Stimulated activated naive B cell treated with anti-CD40 and anti-IgM and Interleukin-4, amounts not matched to agents 10 μg/mL and 1 μg/mL and 100 μg/mL, for 72 hours (primary cell): ENCODE data around the gene ADCY1.

Experiments
- ATAC-seq, 2 donors: fragments of 150-1000 bp; cut with Tn5 transposase; replicated peaks; 2 replicates each; pipeline ENCODE4 v1.10.0; 2021; ENCODE audit warnings: moderate library complexity in 1 of 2
- DNase-seq: peaks from one replicate; pipeline ENCODE4 v3.0.0; 2021
- H3K27ac Mint-ChIP-seq: one replicate; pipeline ENCODE4 v1.8.0; 2022; ENCODE audit warnings: mild to moderate bottlenecking, mixed read lengths
- H3K27me3 Mint-ChIP-seq, 2 donors: one replicate each; pipeline ENCODE4 v1.8.0; 2022; ENCODE audit warnings: mixed read lengths in 2 of 2
- H3K36me3 Mint-ChIP-seq, 2 donors: one replicate each; pipeline ENCODE4 v1.8.0; 2022; ENCODE audit warnings: mixed read lengths in 2 of 2, mild to moderate bottlenecking in 1 of 2
- H3K4me1 Mint-ChIP-seq, 2 donors: one replicate each; pipeline ENCODE4 v1.8.0; 2022; ENCODE audit warnings: mixed read lengths in 2 of 2, mild to moderate bottlenecking in 1 of 2
- H3K4me3 Mint-ChIP-seq, 2 donors: one replicate each; pipeline ENCODE4 v1.8.0; 2022; ENCODE audit warnings: mild to moderate bottlenecking in 2 of 2, mixed read lengths in 2 of 2, moderate library complexity in 1 of 2
- H3K9me3 Mint-ChIP-seq, 2 donors: one replicate each; pipeline ENCODE4 v1.8.0; 2022; ENCODE audit warnings: mixed read lengths in 2 of 2, mild to moderate bottlenecking in 1 of 2

The ADCY1 gene

DNA sequence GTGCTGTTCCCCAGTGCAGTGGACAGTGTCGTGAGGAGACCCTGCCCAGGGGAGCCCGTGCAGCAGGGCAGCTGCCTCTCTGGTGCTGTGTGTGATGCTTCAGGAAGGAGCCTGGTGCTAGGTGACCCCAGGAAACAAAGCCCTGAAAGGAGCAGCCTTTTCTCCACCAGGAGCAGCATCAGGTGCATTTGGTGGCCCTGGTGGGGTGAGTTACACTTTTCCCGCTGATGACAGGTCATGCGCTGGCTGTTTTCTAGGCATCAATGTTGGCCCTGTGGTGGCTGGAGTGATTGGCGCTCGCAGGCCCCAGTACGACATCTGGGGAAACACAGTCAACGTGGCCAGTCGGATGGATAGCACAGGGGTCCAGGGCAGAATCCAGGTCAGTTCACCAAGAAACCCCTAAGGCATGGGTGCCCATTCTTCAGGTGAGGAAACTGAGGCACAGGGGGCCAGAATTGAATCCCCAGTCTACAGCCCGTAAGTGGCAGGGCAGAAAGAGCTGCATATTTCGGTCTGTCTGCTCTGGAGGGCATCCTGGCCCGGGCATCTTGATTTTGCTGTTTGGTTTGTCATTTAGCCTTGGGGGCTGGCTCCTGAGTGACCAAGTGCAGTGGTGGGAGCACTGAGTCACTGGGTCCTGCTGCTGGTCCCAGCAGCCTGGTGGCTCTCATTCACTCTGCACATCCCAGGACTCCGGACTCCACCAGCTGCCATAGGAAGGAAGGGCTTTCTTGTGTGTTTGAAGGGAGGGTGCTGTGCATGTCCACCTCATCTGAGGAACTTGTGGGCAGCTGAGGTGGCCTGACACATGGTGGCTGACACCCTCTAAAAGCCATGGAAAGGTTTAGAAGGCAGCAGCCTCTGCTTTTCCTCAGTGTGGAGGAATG, 136.3 kb downstream of the ADCY1 start:
- ATAC-seq (no peak), DNase-seq (no peak)
- no peak overlapping the region for H3K27ac Mint-ChIP-seq
- no peaks in the 10 kb centered on the region for H3K36me3 Mint-ChIP-seq
- no peak overlapping the region for H3K4me3 Mint-ChIP-seq
- peaks cover 0 to 16% of the 10 kb centered on the region in 2 donors for H3K27me3 Mint-ChIP-seq
- no peaks in the 10 kb centered on the region for H3K4me1 Mint-ChIP-seq
- H3K9me3 Mint-ChIP-seq: no peaks in the 10 kb centered on the region

GRCh38 chr7:45711161-45711490, 137.0 kb downstream of the ADCY1 start:
- no peaks in the 10 kb centered on the region for H3K4me1 Mint-ChIP-seq
- H3K27me3 Mint-ChIP-seq: peaks cover 0 to 12% of the 10 kb centered on the region in 2 donors
- H3K27ac Mint-ChIP-seq: no peak overlapping the region
- H3K36me3 Mint-ChIP-seq: no peaks in the 10 kb centered on the region
- DNase-seq (no peak), ATAC-seq (no peak)
- no peaks in the 10 kb centered on the region for H3K9me3 Mint-ChIP-seq
- H3K4me3 Mint-ChIP-seq: no peak overlapping the region

DNA sequence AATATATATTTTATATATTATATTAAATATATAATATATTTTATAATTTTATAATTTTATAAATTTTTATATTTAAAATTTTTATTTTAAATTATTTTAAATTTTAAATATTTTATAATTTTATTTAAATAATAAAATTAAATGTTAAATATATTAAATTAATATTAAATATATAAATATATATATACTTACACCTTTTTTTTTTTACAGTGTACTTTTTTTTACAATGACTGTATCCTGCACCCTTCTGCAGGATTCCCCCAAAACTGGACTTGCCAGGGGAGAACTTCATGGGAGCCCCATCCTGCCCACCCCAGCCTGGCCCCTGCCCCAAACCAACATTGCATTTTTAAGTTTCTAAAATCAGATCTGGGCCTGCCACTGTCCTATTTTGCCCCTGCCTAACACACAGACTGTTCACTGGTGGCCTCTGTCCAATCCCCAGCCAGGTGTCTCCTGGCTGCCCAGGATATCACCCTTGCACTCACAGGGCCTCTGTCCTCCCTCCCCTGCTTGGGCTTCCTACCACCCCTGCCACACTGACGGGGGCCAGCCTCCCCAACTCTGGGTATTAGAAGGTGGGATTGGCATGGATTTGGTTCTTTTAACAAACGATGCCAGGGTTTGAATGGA, 138.0 kb downstream of the ADCY1 start:
- Mint-ChIP-seq H3K27ac (peak overlapping the region; percentile 15), H3K4me1 (no peaks in the 10 kb centered on the region), H3K27me3 (peaks cover 0 to 12% of the 10 kb centered on the region in 2 donors), H3K36me3 (no peaks in the 10 kb centered on the region), H3K9me3 (no peaks in the 10 kb centered on the region), H3K4me3 (no peak overlapping the region)
- no peak for DNase-seq
- no peak for ATAC-seq

GRCh38 chr7:45712872-45713668, 138.9 kb downstream of the ADCY1 start:
- no peaks in the 10 kb centered on the region for H3K4me1 Mint-ChIP-seq
- H3K27me3 Mint-ChIP-seq: peaks cover 0 to 12% of the 10 kb centered on the region in 2 donors
- DNase-seq (no peak), ATAC-seq (no peak)
- no peak overlapping the region for H3K4me3 Mint-ChIP-seq
- no peaks in the 10 kb centered on the region for H3K36me3 Mint-ChIP-seq
- H3K27ac Mint-ChIP-seq: no peak overlapping the region
- H3K9me3 Mint-ChIP-seq: no peaks in the 10 kb centered on the region

- H3K4me3 Mint-ChIP-seq: no peak overlapping the region
- no peaks in the 10 kb centered on the region for H3K36me3 Mint-ChIP-seq
- ATAC-seq (no peak), DNase-seq (no peak)
- no peaks in the 10 kb centered on the region for H3K9me3 Mint-ChIP-seq
- peaks cover 0 to 12% of the 10 kb centered on the region in 2 donors for H3K27me3 Mint-ChIP-seq
- no peaks in the 10 kb centered on the region for H3K4me1 Mint-ChIP-seq
- no peak overlapping the region for H3K27ac Mint-ChIP-seq
Observed at GRCh38 chr7:45713669-45714520, 139.7 kb downstream of the ADCY1 start.

- Mint-ChIP-seq H3K4me3 (no peak overlapping the region), H3K9me3 (no peaks in the 10 kb centered on the region), H3K27me3 (peaks cover 0 to 12% of the 10 kb centered on the region in 2 donors), H3K4me1 (no peaks in the 10 kb centered on the region), H3K27ac (no peak overlapping the region), H3K36me3 (no peaks in the 10 kb centered on the region)
- no peak for DNase-seq
- ATAC-seq: no peak
Observed at GRCh38 chr7:45714521-45714820, 140.3 kb downstream of the ADCY1 start.

DNA sequence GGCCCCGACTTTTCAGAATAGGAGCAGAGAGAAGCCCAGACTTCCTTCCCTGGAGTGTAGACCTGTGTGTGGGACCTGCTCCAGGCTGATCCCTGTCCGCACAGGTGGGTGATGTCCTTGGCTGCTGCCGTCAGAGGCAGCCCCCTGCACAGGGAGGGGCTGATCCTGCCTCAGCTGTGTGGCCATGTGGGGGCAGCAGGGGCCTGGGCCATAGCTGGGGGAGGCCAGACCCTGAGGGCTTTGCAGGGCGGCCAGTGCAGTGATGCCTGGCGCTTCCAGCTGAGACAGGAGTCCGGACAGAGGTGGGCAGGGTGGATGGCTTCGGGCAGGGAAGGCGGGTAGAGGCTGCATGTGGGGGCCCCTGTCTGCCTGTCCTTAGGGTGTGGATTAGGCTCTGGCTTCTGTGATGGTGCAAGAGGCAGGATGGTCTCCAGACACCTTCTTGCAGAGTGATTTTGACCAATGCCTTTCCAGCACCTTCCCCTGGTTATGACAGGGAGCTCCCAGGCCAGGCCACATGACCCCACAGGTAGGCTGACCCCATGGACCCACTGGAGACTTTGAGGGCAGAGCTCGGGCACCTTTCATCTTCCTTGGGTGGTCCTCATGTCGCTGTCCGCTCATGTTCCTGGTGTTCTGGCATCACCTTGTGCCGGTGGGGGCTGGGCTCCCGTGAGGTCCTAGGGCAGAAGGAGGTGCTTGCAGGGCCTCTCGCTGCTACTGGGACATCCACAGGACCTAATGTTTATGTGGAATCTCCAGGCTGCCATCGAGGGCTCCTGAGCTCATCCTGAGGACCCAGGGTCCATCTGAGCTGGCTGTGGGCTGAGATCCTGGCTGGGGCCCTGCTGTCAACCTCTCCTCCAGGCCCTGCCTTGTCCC, 141.5 kb downstream of the ADCY1 start:
- H3K27me3 Mint-ChIP-seq: peaks cover 0 to 12% of the 10 kb centered on the region in 2 donors
- H3K36me3 Mint-ChIP-seq: no peaks in the 10 kb centered on the region
- DNase-seq (no peak), ATAC-seq (no peak)
- no peak overlapping the region for H3K4me3 Mint-ChIP-seq
- H3K9me3 Mint-ChIP-seq: no peaks in the 10 kb centered on the region
- H3K27ac Mint-ChIP-seq: no peak overlapping the region
- no peaks in the 10 kb centered on the region for H3K4me1 Mint-ChIP-seq

DNA sequence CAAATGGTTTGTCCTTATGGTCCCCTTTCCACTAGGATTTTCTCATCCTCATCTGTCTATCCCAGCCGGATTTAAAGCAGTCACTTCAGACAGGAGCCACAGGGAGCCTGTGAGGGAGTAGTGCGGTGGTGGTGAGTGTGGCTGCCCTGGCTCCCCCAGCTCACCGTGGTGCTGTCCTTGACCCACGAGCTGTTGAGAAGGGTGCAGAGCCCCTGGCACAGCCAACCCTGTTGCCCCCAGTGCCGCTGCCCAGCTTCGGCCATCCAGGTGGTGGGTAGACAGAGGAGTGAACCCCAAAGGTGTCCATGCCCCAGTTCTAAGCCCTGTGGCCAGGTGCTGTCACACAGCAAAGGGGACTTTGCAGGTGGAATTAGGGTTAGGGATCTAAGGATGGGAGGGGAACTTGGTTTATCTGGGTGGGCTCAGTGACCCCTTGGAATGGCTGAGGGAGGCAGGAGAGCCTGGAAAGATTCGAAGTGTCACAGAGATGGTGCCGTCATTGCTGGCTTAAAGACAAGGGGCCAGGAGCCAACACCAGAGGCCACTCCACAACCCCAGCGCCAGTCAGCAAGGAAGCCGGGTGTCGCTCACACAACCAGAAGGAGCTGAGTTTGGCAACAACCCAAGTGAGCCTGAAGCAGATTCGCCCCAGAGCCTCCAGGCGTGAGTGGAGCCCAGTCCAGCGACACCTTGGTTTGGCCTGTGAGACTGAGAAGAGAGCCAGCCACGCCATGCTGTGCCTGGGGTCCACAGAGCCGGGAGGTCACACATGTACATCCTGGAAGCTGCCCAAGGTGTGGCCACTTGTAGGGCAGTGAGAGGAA, 142.4 kb downstream of the ADCY1 start:
- H3K27ac Mint-ChIP-seq: no peak overlapping the region
- no peaks in the 10 kb centered on the region for H3K9me3 Mint-ChIP-seq
- peaks cover 0 to 12% of the 10 kb centered on the region in 2 donors for H3K27me3 Mint-ChIP-seq
- DNase-seq: no peak
- no peak overlapping the region for H3K4me3 Mint-ChIP-seq
- ATAC-seq: no peak
- H3K4me1 Mint-ChIP-seq: no peaks in the 10 kb centered on the region
- no peaks in the 10 kb centered on the region for H3K36me3 Mint-ChIP-seq

DNA sequence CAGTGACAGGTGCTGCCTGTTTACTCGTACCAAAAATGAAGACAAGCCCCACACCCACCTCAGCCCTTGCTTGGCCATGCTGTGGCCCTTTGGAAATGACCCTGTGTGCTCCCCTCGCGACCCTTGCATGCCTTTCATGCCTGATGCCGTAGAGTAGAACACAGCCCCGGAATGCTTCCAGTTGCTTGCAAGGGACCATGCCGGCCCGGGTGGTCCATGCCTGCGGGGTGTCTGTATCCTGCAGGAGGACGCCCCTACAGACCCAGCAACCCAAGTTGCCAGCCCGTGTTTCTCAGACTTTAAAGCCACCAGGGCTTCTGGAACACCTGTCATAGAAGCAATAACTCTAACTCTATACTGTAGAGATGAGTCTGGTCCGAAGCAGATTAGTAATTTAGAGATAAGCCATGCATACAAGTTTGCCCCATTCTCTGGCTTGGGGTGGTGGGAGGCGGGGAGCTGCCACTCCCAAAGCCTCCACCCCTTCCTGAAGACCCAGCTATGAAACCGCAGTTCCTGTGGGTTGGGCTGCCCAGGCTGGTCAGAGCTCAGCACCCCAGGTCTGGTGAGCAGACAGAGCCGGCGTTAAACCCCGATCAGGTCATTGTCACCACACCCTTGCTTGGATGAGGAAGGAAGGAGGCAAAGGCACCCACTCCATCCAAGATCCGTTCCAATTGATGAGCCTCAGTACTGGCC, 143.5 kb downstream of the ADCY1 start:
- Mint-ChIP-seq H3K36me3 (peaks cover 5 to 6% of the 10 kb centered on the region in 2 donors), H3K27me3 (peaks cover 0 to 7% of the 10 kb centered on the region in 2 donors), H3K27ac (no peak overlapping the region), H3K9me3 (no peaks in the 10 kb centered on the region), H3K4me3 (no peak overlapping the region), H3K4me1 (no peaks in the 10 kb centered on the region)
- no peak for ATAC-seq
- no peak for DNase-seq

GRCh38 chr7:45718464-45719330, 144.5 kb downstream of the ADCY1 start:
- DNase-seq (no peak), ATAC-seq (no peak)
- no peak overlapping the region for H3K4me3 Mint-ChIP-seq
- peaks cover 10 to 13% of the 10 kb centered on the region in 2 donors for H3K36me3 Mint-ChIP-seq
- peak overlapping the region; percentile 81 for H3K27ac Mint-ChIP-seq
- no peaks in the 10 kb centered on the region for H3K4me1 Mint-ChIP-seq
- H3K9me3 Mint-ChIP-seq: no peaks in the 10 kb centered on the region
- H3K27me3 Mint-ChIP-seq: peaks cover 0 to 3% of the 10 kb centered on the region in 2 donors

DNA sequence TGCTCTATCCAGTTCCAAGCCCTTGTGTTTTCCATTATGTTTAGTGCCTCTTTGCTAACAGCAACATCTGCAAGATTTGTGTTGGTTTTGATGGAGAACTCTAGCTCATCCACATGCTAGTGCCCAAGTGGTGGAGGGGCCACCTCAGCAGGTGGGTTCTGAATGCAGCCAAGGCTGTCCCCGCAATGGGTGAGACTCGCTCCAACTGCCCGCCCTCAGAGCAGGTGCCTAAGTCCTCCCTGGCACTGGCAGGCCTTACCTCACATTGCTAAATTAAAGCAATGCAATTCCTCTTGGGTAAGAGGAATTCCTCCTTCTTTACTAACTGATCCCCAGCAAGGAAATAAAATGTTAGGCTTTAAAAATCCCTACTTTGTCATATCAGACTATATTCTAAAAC, 146.8 kb downstream of the ADCY1 start:
- ATAC-seq (no peak), DNase-seq (no peak)
- no peaks in the 10 kb centered on the region for H3K27me3 Mint-ChIP-seq
- no peaks in the 10 kb centered on the region for H3K9me3 Mint-ChIP-seq
- no peak overlapping the region for H3K27ac Mint-ChIP-seq
- peaks cover 24 to 32% of the 10 kb centered on the region in 2 donors for H3K36me3 Mint-ChIP-seq
- no peaks in the 10 kb centered on the region for H3K4me1 Mint-ChIP-seq
- no peak overlapping the region for H3K4me3 Mint-ChIP-seq
